ENCODE data around the gene FLAD1. TPM values are rescaled to one million over a fixed set of nuclear protein-coding genes. Genes with fewer than 3 reads are reported as not detected.
"Not testable (repeated sequence)": the region's sequence is repeated elsewhere in the genome, so short reads cannot be mapped to it uniquely, and the experiment has no call there.

FLAD1 gene
- polyA plus RNA-seq, 1 donor = 20.6 TPM

DNA sequence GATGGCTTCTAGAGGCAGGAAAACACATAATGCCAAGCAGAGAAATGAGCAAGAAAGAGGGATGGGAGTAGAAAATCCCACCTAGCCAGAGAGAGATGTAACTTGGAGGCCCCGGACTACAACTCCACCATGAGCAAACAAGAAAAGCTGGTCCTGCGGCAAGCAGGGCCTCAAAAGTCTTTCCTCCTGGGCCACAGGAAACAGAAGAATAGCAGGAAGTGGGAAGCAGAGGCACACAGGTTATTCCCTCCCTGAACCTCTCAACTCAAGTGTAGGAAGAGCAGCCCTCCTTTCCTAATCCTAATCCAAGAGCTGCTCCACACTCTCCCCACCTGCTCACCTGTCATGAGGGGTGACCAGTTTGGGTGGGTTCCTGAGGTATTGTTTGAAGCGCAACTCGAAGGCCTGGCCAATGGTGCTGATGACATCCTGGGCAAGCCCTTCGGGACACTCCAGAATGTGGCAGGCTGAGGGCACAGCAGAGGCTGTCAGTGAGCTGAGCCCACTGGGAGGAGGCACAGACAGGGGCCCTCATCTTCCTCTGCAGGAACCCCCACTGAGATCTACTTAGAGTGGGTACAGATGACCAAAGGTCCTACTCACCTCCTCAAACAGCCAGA lies 15.7 kb upstream of the FLAD1 start:
- DNase-seq (ENCODE audit: low read depth) = no peak

DNA sequence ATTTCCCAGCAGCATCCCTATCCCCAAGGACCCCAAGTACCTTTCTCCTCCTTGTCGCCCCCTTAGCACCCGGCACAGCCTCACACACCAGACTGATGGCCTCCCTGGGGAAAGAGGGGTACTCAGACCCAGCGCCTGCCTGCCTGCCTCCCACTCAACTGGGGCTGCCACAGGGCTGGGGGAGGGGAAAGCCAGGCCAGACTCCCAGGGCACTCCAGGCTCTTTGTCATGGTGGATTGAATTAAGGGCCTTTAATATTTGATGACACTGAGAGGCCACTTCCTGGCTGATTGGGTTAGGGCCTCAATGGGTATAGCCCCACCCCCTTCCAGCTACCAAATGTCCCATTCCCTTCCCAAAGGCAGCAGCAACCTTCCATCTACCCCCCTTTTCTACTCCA lies 14.4 kb upstream of the FLAD1 start:
- DNase-seq (ENCODE audit: low read depth) = no peak

DNA sequence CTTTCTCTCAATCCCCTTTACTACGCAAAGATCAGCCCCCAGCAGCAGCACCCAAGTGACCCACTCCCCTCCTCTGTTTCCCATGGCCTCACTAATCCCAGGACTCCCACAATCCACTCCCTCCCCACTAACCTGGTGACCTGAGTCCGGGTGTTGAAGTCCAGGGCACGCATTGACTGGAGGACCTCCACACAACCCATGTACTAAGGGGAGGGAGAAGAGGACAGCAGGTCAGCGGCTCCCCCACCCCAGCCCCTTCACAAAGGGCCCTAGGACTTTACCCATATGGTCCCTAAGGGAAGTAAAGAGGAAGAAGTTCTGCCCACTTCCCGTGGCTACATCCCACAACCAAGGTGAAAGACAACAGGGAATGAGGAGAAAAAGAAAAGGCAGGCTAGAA lies 13.9 kb upstream of the FLAD1 start:
- no peak for DNase-seq (ENCODE audit: low read depth)

DNA sequence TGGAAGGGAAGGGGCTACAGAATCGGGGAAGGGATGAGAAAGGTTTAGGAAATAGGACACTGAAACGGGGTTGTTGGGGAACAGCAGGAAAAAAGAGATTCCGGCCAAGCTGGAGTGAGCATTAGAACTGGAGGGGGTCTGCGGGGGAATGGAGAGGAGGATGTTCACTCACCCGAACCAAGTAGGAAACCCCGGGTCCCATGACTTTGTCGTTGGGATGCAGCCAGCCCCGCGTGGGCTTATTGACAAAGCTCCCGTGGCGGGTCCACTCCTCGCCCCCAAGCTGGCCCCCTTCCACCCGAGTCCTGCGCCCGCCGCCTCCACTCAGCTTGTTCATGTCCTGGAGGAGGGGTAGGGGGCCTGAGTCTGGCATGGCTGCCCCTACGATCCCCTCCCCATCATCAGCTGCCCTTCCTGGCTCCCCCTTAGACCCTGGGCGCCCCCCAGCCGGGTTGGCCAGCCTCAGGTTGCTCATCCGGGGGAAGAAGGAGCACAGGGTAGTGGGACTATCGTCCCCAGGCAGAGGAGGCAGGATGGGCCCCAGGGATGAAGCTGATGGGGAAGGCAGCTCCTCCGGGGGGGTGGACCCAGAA lies 13.2 kb upstream of the FLAD1 start:
- DNase-seq (ENCODE audit: low read depth) = no peak

DNA sequence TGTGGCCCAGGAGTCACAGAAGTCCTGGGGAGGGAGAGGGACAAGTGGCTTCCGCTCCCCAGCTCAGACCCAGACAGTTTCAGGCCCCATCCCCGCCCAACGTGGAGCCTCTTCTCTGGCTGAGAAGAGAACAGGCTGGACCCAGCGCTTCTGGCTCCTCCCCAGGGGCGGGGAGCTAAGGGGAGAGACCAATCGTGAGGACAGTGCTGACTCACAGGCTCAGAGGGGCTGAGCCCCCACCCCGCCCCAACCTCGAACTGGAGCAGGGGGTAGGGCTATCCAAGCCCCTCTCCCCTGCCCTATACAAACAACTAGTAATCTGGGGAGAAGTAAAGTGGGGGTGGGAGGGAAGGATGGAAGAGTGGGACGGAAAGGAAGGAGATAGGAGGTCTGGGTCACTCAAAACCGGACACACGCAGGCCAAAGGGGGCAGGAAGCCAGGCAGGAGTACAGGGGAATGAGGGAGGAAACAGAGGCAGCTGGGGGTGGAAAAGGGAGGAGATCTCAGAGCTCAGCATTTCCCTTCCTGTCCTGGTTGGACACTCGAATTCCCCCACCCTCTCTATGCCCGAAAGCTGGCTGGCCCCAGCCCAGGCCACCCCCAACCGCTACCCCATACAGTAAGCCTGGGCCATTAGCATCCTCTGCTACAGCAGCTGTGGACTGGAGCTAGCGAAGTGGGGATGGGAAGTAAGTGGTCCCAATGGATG lies 12.4 kb upstream of the FLAD1 start, which contains the start of gene SHC1:
Gene SHC1, minus strand, starts transcription at position 117 of the 710 bp plus-strand sequence. CDS start 221 bp downstream, outside the sequence.
- DNase-seq (ENCODE audit: low read depth) = peak; percentile 93

DNA sequence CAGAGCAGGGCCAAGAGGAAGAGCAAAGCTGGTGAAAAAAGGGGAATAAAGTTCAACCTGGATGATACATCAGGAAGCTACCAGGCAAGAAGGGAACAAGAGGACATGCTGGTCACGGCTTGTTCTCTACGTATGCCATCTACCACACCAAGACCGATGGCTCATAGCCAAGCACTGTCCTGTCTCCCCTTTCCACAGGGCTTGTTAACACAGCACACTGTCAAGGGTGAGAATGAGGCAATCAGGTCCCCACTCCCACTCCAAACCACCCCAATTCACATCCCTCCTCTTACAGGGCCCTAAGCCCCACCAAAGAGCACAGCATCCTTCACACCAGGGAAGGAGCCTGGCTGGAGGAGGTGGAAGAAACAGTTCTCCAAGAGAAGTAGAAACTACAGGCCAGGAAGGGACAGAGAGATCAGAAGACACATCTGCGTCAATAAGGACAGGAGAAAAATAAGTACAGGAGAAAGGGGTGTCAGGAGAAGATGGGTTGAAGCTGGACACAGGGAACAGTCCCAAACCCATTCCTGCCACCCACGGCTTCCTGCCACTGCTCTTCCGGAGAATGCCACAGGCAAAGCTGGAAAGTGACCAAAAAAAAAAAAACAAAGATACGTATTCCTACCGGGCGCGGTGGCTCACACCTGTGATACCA lies 11.7 kb upstream of the FLAD1 start:
- DNase-seq (ENCODE audit: low read depth) = no peak

DNA sequence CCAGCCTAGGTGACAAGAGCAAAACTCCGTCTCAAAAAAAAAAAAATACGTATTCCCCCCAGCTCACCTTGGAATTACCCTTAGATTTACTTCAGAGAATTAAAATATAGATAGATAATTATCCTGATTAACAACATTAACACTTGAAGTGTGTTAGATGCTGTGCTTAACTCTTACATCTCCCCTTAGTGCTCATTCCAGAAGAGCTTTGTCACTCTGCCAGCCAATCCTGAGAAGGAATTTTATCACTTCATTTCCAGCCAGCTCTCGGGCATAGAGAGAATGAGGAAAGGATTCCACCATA lies 11.0 kb upstream of the FLAD1 start:
- DNase-seq (ENCODE audit: low read depth) = no peak

DNA sequence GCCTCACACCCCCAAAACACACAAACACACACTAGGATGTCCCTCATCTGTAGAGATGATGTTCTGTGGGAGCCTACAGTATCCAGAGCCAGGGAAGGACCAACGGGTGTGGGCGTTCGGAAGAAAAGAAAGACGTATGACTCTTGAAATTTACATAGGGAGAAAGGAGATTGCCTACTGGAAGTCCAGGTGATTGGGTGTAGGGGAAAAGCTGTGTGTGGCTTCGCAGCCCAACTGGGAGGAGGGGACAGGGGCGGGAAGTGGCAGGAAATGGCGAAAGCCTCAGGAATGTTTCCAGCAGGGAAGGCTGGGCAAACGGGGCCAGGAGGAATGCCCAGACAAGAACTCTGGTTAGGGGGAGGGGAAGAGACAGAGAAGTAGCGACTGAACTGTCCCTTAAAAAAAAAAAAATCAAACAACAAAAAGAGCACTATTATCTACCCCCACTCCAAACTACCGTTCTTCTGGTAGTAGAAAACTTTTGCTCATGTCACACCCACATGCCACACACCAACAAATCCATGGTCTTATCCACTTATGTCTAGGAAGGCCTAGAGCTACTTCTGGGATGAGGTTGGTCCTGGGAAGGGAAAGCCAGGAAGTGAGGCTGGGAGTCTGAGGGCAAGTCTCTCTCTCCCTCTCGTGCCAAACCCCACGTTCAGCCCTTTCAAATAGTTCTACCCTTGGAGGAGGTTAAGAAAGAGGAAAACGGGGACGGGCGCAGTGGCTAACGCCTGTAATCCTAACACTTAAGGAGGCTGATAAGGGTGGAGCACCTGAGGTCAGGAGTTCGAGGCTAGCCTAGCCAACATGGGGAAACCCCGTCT lies 10.4 kb upstream of the FLAD1 start:
- DNase-seq (ENCODE audit: low read depth) = no peak

DNA sequence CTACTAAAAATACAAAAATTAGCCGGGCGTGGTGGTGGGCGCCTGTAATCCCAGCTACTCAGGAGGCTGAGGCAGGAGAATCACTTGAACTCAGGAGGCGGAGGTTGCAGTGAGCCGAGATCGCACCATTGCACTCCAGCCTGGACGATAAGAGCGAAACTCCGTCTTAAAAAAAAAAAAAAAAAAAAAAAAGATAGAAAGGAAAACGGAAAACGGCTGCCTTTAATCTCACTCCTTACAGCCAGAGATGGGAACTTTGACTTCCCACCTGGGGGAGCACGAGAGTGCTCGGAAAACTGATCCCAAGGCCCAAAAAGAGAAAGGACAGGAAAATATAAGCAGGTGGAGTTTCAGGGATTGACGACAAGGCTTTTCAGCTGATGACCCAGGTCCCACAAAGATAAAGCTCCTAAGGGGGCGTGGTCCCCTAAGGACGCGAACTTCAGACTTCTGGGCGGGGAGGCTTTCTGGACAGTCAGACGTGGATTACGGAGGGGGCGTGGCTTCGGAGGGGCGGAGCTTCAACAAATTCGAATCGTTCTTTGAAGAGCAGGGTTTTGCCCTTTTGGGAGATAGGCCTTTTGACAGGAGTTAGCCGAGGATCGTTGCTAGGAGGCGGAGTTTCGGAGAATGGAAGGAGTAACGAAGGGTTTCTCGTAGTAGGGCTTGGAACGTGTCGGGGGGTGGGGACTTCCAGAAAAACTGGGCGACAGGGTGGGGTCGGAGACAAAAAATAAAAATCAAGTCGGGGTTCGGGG lies 9.6 kb upstream of the FLAD1 start:
- peak; percentile 79 for DNase-seq (ENCODE audit: low read depth)

DNA sequence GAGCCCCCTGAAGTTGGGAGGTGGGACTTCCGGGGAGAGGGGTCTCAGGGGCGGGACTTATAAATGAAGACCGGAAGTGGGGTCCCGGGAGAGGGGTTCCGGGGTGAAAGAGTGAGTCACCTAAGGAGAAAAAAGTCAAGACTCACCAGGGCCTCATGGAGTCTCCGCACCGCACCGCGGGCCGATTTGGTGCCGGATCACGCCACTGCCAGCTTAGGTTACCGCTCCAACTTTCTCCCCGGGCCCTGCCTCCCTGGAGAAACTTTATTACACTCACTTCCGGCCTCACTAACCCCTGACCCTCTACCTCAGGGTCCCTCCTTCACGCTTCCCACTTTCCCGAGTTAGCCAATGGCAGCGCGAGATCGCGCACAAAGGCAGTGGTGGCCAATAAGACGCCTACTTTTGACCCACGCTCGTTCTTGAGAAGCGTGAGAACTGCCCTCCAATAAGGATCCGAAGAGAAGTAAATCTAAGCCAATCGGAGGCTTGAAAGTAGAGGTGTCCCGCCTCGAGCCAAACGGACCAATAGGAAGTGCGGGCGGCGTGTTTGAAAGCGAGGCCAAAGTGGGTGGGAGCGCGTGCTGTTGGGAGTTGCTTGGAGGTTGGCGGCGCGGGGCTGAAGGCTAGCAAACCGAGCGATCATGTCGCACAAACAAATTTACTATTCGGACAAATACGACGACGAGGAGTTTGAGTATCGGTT lies 8.9 kb upstream of the FLAD1 start, which contains the start of gene CKS1B:
Gene CKS1B, plus strand, starts transcription at position 580 of the 706 bp plus-strand sequence. Its CDS starts 65 bp downstream, at position 645.
- peak; percentile 100 for DNase-seq (ENCODE audit: low read depth)

DNA sequence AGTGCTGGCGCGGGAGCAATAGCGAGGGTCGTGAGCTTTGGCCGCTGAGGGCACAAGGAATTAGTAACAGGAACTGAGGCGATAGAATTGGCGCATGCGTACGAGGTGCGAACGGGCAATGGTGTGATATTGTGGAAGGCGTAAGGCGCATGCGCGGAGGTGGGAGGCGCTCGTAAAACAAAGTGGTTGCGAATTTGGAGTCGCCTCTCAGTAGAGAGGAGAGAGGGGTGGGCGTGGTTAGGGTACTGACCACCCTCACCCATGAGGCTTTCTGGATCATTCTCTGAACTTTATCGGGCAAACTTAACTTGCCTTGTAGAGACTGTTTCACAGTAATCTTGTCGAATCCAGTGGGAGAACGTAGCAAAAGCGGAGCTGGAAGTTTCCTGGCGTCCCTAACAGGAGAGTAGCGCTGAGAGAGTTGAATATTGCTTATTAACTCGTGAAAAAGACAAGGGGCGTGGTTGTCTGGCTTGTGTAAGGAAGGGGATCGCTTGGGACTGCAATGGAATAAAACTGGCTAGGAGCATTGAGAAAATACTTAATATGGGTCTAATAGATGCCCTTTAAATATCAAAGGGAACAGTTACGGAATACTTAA lies 8.2 kb upstream of the FLAD1 start:
- DNase-seq (ENCODE audit: low read depth) = peak; percentile 97

DNA sequence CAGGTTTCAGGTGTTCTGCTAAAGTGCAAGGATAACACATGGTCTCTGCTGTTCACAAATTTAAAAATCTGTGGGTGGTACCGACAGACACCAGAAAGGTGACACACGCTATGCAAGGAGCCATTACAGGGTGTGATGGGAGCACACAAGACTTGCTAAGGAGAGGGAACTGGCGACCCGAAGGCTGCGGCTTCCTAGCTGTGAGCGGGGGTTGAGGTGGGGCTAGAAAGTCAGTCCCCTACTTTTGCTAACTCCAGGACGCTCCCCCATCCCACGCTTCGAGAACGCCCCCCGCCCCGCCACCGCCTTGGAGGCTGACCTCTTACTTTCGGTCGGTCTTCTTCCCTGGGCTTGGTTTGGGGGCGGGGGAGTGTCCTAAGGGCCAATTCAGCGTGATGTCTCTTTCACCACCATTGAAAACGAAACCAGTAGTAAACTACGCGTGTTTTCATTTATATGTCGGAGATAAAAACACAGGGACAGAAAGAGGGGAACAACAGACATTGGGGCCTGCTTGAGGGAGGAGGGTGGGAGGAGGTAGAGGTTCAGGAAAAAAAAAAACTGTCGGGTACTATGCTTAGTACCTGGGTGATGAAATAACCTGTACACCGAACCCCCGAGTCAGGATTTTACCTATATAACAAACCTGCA lies 7.6 kb upstream of the FLAD1 start:
- DNase-seq (ENCODE audit: low read depth) = no peak

DNA sequence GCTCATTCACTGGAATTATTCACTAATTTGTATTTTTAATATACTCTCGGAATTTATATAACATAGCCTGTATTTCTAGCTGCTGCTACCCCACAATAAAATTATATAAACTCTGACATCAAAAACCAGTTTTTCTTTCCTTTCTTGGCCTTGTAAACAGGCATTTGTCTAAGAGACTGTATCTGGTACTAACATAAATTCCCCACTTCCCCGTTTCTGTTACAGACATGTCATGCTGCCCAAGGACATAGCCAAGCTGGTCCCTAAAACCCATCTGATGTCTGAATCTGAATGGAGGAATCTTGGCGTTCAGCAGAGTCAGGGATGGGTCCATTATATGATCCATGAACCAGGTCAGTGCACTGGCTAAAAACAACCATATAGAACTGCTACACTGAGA lies 5.4 kb upstream of the FLAD1 start:
- DNase-seq (ENCODE audit: low read depth) = not testable (repeated sequence)

DNA sequence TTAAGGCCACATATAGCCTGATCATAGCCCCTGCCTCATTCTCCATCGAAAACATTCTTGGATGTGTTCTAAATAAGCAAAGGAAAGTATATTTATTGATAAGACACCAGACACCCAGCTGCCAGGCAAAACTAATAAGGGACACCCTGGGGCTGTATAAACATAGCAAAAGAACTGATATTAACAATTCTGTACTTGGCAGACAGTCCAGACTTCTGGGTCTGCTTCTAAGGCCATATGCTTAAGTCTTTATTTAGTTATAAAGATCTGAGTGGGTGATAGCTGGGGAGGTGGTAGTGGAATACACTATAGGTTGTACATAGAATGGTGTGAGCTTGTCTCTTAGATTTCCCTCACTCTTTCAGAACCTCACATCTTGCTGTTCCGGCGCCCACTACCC lies 4.8 kb upstream of the FLAD1 start:
- DNase-seq (ENCODE audit: low read depth) = no peak

DNA sequence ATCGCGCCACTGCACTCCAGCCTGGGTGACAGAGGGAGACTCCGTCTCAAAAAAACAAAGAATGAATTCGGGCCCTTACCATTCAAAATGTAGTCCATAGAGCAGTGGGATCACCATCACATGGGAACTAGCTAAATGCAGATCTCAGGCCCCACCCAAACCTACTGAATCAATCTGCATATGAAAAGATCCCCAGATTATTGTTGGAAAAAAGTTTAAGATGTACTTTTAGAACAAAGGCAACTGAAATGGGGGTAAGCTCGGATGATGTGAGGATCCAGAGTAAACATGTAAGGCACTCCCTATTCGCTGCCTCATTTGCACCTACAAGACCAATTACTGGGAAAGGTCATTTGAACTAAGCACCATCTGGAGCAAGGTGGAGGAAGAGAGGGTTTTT lies 803 bp upstream of the FLAD1 start:
- DNase-seq (ENCODE audit: low read depth) = no peak

DNA sequence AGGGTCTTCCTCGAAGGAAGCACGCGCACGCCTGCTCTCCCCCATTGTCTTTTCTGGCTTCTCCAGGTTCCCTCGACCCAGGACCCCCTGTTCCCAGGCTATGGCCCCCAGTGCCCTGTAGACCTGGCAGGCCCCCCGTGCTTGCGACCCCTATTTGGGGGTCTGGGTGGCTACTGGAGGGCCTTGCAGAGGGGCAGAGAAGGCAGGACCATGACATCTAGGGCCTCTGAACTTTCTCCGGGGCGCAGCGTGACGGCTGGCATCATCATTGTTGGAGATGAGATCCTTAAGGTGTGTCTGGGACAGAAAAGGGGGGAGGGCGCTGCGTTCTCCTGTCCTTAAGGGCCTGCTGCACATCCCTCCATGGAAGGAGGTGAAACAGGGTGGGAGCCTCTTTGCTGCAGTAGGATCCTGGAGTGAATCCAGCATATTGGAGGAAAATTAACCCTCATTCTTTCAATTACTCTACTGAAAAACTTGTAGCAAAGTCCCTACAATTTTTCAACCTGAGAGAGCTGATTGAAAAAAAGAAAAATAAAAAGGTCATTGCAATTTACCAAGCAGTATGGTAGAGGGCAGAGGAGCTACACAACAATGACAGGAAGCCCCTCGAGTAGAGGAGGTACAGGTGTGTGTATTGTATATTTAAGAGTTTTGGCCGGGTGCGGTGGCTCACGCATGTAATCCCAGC lies 777 bp downstream of the FLAD1 start:
- DNase-seq (ENCODE audit: low read depth) = no peak

DNA sequence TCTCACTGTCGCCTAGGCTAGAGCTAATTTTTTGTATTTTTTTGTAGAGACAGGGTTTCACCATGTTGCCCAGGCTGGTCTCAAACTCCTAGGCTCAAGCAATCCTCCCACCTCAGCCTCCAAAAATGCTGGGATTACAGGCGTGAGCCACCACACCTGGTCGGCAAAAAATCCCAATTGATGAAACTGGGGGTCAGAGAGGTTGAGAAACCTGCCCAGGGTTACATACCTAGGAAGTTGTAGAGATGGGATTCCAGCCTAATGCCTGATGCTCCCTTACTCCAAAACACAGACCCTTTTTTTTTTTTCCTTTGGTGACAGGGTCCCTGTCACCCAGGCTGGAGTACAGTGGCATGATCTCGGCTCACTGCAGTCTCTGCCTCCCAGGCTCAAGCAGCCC lies 3.6 kb downstream of the FLAD1 start:
- not testable (repeated sequence) for DNase-seq (ENCODE audit: low read depth)

DNA sequence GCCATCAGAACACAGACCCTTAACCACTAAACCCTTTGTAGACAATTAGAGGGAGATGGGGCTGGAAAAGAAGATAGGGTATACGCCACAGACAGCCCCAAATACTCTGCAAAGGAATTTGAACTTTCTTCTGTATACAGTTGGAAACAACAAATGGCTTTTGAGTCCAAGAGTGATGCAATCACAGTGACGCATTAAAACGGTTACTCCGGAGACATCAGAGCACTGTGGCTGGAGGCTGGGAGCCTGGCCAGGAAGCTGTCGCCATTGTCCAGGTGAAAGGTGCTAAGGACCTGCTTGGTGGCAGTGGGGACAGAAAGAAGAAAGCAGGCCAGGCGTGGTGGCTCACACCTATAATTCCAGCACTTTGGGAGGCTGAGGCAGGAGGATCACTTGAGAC lies 4.2 kb downstream of the FLAD1 start:
- DNase-seq (ENCODE audit: low read depth) = no peak

All from forelimb muscle (tissue), 1 donor.